Prostate gland (tissue), 2 donors: Measurements from ENCODE around the gene PAMR1.

Experiments
- CTCF ChIP-seq, 4 experiments: fragments of 200-600 bp in 2 of 4; fragments of 450-650 bp in 2 of 4; sonication (generic) in 2 of 4; IDR thresholded peaks; 1 replicate in 3 of 4; 2 replicates in 1 of 4; pipeline ENCODE4 v1.5.1; 2016 to 2019; ENCODE audit warnings: antibody characterized with exemption in 4 of 4, mild to moderate bottlenecking in 2 of 4, moderate library complexity in 2 of 4
- POLR2A ChIP-seq: fragments of 450-650 bp; IDR thresholded peaks from one replicate; pipeline ENCODE4 v1.6.1; 2016; ENCODE audit warnings: antibody characterized with exemption, mild to moderate bottlenecking

DNA sequence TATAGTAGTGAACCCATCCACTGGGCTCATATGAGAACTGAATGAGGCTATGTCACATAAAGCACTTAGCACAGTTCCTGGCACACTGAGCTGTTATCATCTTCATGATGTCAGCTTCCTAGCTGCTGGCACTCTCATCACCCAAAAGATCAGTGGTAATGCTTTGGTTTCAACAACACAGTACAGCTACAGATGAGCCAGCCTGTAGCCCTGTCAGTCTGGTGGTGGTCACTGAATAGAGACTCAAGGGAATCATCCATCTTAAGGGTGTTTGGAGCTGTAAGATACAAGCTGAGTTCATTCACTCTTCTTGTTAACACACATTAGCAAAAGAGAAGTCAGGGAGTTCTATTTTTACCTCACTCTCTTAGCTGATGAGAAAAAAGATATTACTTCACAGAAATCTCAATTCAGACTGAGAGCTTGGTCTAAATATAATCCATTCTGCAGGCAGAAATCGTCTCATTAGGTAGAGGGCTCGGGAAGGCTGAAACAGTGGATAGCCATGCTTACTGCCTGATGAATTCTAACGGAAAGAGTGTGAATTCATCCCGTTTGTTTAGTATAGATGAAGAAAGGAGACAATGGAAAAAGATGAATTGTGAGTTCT lies 99.7 kb downstream of the PAMR1 start:
- no peak for TF ChIP-seq CTCF (IDR thresholded peaks at IDR 0.05)
- no peak for TF ChIP-seq POLR2A
